SHP77 (cell line): Measurements from ENCODE around the gene RBM41.
"Not testable (repeated sequence)": the region's sequence is repeated elsewhere in the genome, so short reads cannot be mapped to it uniquely, and the experiment has no call there.

Experiments used
- DNase-seq, 2 experiments: peaks; one replicate each; lab custom pipeline; 2025; lab: John Stamatoyannopoulos, UW

Gene RBM41

GRCh38 chrX:107118322-107119147 is at the start of gene RBM41:
Gene RBM41 (minus strand): TSS chrX:107118822. CDS start chrX:107118773, 49 bp downstream.
- peak; percentile 61 to 68 for DNase-seq

GRCh38 chrX:107168257-107168656 is 49.6 kb upstream of the RBM41 start:
- DNase-seq = no peak

- DNase-seq = no peak
These were observed 48.7 kb upstream of the RBM41 start for GRCh38 chrX:107167163-107167921.

DNA sequence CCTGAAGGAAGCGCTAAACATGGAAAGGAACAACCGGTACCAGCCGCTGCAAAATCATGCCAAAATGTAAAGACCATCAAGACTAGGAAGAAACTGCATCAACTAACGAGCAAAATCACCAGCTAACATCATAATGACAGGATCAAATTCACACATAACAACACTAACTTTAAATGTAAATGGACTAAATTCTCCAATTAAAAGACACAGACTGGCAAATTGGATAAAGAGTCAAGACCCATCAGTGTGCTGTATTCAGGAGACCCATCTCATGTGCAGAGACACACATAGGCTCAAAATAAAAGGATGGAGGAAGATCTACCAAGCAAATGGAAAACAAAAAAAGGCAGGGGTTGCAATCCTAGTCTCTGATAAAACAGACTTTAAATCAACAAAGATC is 39.0 kb upstream of the RBM41 start:
- not testable (repeated sequence) for DNase-seq

DNA sequence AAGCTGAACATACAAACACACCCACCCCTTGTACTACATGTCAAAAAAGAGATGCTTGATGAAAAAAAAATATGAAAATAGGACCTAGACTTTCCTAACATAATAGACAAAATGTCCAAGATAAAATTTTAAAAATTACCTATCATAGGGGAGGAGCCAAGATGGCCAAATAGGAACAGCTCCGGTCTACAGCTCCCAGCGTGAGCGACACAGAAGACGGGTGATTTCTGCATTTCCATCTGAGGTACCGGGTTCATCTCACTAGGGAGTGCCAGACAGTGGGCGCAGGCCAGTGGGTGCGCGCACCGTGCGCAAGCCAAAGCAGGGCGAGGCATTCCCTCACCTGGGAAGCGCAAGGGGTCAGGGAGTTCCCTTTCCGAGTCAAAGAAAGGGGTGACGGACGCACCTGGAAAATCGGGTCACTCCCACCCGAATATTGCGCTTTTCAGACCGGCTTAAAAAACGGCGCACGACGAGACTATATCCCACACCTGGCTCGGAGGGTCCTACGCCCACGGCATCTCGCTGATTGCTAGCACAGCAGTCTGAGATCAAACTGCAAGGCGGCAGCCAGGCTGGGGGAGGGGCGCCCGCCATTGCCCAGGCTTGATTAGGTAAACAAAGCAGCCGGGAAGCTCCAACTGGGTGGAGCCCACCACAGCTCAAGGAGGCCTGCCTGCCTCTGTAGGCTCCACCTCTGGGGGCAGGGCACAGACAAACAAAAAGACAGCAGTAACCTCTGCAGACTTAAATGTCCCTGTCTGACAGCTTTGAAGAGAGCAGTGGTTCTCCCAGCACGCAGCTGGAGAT is 37.2 kb upstream of the RBM41 start:
- not testable (repeated sequence) for DNase-seq

DNA sequence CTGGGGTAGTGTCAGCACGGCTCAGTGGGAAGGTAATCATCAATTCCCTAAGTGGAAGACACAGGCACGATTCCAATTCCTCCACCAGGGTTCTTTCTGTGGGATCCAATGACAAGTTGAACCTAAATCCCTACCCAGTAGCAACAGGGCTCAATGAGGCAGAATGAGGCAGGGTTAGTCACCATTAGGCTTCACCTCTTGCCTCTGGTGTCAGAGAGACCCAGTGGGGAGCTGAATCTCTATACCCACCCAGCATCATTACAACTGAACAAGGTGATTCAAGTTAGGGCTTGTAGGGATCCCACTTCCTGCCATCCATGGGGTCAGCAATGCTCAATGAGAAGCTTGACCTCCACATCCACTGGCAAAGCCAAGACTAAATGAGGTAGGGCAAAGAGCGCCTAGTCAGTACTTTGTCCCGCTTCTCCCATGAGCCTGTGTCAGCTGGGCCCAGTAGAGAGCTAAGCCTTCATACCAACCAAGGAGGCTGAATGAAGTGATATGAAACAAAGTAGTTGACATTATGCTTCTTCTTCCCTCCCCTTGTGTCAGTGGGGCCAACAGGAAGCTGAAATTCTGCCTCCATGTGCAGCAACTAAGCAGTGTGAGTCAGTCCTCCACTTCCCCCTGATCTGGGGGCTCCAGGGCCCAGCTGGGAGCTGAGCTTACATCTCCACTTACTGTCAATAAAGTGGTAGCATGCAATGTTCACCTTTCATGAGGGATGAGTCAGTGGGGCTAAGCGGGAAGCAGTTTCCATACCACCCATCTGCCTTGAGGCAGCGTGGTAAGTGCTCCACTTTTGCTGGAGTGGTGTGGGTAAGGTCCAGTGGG is 36.4 kb upstream of the RBM41 start:
- DNase-seq = no peak

DNA sequence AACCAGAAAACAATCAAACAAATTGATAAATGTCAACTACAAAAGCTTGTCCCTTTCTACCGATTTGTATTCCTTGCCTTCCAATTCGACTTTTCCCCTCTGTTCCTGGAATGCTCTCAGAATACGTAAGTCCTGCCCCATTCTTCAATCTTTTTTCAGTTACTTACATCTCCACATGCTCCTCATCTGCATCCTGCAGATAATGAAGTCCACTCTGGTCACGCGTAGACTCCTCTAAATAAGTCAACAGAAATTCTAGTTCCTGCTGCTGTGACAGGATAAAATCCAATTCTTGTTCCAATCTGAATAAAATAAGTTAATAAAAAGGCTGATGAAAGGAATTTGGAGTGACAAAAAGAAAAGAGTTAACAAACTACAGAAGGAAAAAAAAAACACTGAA is 34.4 kb upstream of the RBM41 start:
- DNase-seq = no peak

DNA sequence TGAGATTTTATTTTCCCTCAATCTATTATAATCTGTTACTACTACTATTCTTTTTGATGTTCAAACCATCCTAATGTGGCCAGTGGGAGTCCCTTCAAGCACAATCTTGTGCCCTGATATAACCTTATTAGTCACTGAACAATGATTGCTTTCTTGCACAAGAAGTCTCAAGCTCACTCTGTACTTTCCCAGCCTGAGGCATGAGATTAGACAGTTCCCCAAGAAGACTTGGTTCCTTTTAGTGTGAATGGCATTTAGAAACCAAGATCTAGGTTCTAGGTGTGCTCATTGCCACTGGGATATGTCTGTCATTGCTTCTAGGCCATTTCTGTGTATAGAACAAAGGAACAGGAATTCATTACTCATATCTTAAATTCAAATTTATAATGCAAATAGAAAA is 28.0 kb upstream of the RBM41 start:
- DNase-seq = no peak

DNA sequence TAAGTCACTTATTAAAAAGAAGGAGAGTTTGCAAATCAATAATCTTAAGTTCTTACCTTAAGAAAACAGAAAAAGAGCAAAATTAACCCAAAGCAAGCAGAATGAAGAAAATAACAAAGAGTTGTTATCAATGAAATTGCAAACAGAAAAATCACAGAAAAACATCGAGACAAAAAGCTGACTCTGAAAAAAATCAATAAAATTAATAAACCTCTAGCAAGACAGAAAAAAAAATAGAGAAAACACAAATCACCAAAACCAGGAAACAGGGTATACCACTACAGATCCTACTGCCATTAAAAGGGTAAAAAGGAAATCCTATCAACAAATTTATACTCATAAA is 17.3 kb upstream of the RBM41 start:
- no peak for DNase-seq

DNA sequence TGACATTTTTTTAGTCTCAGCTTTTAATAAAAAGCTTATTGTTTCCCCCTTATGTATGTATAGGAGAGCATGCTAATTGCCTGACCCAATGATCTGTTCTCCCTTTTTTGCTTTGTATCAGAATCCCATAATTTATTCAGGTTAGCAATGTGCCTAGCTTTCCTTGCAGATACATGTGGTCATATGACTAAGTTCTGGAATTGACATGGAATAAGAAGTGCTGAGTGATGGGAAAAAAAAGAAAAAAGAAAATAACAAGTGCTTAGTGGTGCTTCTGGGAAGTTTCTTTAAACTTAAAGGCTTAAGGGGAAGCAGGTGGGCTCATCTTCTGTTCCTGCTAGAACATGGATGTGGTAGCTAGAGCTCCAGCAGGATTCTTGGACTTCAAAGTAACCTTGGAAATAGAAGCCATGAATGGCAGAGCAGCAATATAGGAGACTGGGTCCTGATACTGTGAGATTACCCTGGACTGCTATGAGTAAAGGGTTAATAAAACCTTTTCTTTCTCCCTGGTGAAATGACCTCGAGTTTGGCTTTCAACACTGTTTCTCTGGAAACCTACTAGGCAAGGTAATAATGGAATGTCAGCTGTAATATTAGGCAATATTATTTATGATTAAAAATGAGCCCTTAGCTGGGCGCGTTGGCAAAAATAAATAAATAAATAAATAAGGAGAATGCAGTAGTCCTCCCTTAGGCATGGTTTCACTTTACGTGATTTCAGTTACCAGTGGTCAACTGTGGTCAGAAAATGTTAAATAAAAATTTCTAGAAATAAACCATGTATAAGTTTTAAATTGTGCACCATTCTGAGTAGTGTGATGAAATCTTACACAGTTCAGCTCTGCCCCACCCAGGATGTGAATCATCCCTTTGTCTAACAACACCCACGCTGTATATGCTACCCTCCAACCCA is 16.7 kb upstream of the RBM41 start:
- no peak for DNase-seq

DNA sequence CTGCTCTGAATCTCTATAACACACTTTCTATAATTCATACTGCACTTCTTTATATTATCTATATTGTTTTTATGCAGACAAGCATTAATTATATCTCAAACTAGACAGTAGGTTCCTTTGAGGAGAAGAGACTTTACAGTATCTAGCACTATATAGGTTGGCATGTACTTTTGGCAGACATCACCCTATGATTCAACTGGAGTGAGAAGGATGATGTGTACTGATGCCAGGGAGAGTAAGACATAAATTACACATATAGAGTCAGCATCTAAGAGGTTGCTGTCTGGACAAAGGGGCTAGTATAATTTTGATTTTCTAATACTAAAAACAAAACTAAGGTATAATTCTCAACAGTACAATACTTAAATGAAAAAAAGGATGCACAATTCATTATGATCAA is 5.1 kb upstream of the RBM41 start:
- DNase-seq = no peak

DNA sequence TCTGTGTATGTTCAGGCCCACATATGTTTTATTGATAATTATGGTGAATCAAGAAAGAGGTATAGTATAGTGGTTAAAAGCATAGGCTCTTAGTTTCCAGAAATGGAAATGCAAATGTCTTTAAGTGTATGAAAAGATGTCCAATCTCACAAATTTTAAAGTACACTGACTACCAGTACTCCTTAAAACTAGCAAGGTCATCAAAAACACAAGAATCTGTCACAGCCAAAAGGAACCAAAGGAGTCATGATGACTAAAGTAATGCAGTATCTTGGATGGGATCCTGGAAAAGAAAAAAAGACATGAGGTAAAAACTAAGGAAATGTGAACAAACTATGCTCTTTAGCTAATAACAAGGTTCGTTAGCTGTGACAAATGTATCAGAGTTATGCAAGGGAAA is 661 bp upstream of the RBM41 start:
- no peak for DNase-seq

- DNase-seq = no peak
These were observed 665 bp downstream of the RBM41 start for GRCh38 chrX:107117993-107118321.

GRCh38 chrX:107107459-107107858 is 11.2 kb downstream of the RBM41 start:
- no peak for DNase-seq

- DNase-seq = no peak
These were observed 15.6 kb downstream of the RBM41 start for GRCh38 chrX:107102980-107103379.

DNA sequence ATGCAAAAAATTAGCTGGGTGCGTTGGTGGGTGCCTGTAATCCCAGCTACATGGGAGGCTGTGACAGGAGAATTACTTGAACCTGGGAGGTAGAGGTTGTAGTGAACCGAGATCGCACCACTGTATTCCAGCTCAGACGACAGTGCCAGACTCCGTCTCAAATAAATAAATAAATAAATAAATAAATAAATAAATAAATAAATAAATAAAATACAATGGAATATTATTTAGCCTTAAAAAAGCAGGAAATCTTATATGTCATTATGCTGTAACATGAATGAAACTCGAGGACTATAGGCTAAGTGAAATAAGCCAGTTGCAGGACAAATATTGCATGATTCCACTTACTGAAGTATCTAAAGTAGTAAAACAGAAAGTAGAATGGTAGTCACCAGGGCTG is 42.5 kb downstream of the RBM41 start:
- no peak for DNase-seq

DNA sequence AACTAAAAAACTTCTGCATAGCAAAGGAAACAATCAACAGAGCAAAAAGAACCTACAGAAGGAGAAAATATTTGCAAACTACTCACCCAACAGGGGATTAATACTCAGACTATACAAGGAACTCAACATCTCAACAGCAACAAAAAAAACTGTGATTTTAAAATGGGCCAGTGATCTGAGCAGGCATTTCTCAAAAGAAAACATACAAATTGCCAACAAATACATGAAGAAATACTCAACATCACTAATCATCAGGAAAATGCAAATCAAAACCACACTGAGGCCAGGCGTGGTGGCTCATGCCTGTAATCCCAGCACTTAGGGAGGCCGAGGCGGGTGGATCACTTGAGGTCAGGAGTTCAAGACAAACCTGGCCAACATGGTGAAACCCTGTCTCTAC is 60.9 kb downstream of the RBM41 start:
- not testable (repeated sequence) for DNase-seq

DNA sequence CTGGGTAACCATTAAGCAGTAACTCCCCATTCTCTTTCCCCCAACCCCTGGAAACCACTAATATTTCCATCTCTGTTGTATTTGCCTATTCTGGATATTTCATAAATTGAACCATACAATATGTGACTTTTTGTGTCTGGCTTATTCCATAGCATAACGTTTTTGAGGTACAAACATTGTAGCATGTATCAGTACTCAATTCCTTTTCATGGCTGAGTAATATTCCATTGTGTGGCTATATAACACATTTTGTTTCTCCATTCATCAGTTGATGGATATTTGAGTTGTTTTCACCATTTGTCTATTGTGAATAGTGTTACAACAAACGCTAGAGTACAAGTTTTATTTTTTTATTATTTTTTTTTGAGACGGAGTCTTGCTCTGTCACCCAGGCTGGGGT is 63.6 kb downstream of the RBM41 start:
- DNase-seq = no peak

DNA sequence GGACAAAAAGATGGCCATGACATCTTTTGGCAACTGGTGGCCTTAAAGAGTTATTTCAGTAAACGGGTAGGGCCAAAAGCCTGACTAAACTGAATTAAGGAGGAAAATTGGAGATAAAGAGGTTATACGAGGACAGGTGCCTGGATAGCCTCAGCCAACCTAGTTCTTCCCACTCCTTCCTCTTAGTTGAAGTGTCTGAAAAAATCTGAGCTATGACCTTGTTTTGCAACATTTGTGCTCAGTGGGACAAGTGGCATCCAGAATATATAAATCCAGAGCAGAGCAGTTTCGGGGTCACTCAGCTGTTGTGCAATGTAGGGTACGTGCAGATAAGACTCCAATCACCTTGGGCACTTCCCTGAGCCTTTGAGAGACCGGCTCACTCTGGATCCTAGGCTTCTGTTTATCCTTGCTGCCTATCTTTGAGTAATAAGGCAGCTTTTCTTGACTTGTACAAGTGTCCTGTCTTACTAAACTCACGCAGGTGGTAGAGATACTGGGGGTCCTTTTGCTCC is 68.4 kb downstream of the RBM41 start:
- DNase-seq = no peak

DNA sequence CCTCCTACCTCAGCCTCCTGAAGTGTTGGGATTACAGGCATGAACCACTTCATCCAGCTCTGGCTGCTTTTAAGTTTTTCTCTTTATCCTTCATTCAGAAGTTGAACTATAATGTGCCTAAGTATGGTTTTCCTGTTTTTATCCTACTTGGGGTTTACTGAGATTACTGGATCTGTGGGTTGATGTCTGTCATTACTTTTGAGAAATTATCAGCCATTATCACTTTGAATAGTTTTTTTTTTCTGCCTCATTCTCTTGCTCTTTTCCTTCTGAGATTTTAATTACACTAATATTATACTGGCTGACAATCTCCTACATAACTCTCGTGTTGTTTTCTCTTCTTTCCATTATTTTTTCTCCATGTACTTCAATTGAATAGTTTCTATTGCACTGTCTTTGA is 71.0 kb downstream of the RBM41 start:
- no peak for DNase-seq

DNA sequence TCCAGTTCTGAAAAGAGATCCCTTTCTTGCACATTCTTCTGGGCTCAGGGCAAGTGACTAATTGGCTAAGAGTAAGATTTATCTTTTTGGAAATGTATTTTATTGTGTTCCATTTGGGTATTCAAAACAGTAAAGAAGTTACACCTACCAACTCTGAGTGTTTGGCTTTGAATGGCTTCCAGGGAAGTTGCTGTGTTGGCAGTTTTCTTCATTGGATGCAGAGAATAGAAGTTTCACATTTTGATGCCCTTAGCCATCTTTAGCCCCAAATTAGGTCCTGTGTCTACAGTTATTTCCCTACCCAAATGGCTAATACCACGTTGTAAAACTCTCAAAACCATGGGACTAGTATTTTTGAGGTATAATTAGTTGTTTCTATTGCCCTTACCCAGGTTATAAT is 88.9 kb downstream of the RBM41 start:
- no peak for DNase-seq
